GM23248 (cell line): ENCODE measurements around the gene PAX6.

Experiments used
- EZH2 ChIP-seq: fragments of 200-600 bp; sonication (generic); IDR thresholded peaks from 2 replicates; pipeline ENCODE4 v1.6.1; 2018; ENCODE audit warnings: antibody characterized with exemption, mild to moderate bottlenecking; ENCODE audit not compliant: insufficient read depth, poor library complexity, severe bottlenecking
- EZH2phosphoT487 ChIP-seq: fragments of 200-600 bp; sonication (generic); IDR thresholded peaks from 2 replicates; pipeline ENCODE4 v1.6.1; 2018; ENCODE audit warnings: antibody characterized with exemption, moderate library complexity, mild to moderate bottlenecking, low read depth; ENCODE audit not compliant: insufficient read depth

GRCh38 chr11:31808721-31809540, 2.2 kb downstream of the PAX6 start:
- TF ChIP-seq EZH2phosphoT487, result no peak
- TF ChIP-seq EZH2, result no peak
